Measurements from ENCODE around the gene MLPH.

MLPH gene

GRCh38 chr2:237503201-237503600, 16.1 kb downstream of the MLPH start:
- no peak for TF ChIP-seq CTCF (IDR thresholded peaks at IDR 0.05)

GRCh38 chr2:237505188-237505939, 18.3 kb downstream of the MLPH start:
- TF ChIP-seq CTCF (IDR thresholded peaks at IDR 0.05) = no peak

- TF ChIP-seq CTCF (IDR thresholded peaks at IDR 0.05) = no peak
These were observed 20.5 kb downstream of the MLPH start for GRCh38 chr2:237507512-237507911.

- TF ChIP-seq CTCF (IDR thresholded peaks at IDR 0.05) = no peak
These were observed 21.3 kb downstream of the MLPH start for GRCh38 chr2:237508361-237508760.

GRCh38 chr2:237509151-237509550, 22.1 kb downstream of the MLPH start:
- no peak for TF ChIP-seq CTCF (IDR thresholded peaks at IDR 0.05)

GRCh38 chr2:237509905-237510304, 22.9 kb downstream of the MLPH start:
- no peak for TF ChIP-seq CTCF (IDR thresholded peaks at IDR 0.05)

GRCh38 chr2:237510502-237511217, 23.6 kb downstream of the MLPH start:
- no peak for TF ChIP-seq CTCF (IDR thresholded peaks at IDR 0.05)

All from LNCAP (cell line).